Activated naive CD4-positive, alpha-beta T cell treated with anti-CD3 and anti-CD28 coated beads, Interleukin-2, amount 10 ng/mL, durations not matched to agents 7 days and 5 days (primary cell): ENCODE measurements around the gene TMEM107.
"Not testable (repeated sequence)": the region's sequence is repeated elsewhere in the genome, so short reads cannot be mapped to it uniquely, and the experiment has no call there.

Experiments used
- CTCF ChIA-PET: fragments of 350-600 bp; sonication (Branson Sonifier 250); formaldehyde crosslinking; loops from one replicate; lab custom pipeline; 2021; ENCODE audit warnings: antibody characterized with exemption; lab: Charles Lee
- DNase-seq: peaks from one replicate; pipeline ENCODE4 v3.0.0-alpha.2; 2020
- H3K27ac Mint-ChIP-seq: one replicate; pipeline ENCODE4 v1.8.0; 2021; ENCODE audit warnings: mild to moderate bottlenecking, moderate library complexity, mixed read lengths
- H3K27me3 Mint-ChIP-seq: one replicate; pipeline ENCODE4 v1.8.0; 2021; ENCODE audit warnings: mild to moderate bottlenecking, mixed read lengths
- H3K36me3 Mint-ChIP-seq: one replicate; pipeline ENCODE4 v1.8.0; 2021; ENCODE audit warnings: mixed read lengths
- H3K4me1 Mint-ChIP-seq: one replicate; pipeline ENCODE4 v1.8.0; 2021; ENCODE audit warnings: mixed read lengths
- H3K4me3 Mint-ChIP-seq: one replicate; pipeline ENCODE4 v1.8.0; 2021; ENCODE audit warnings: mild to moderate bottlenecking, moderate library complexity, mixed read lengths
- H3K9me3 Mint-ChIP-seq: one replicate; pipeline ENCODE4 v1.8.0; 2021; ENCODE audit warnings: mixed read lengths

Gene TMEM107

GRCh38 chr17:8176197-8176940 is at the start of gene TMEM107:
TMEM107 (minus strand) TSS chr17:8176380; CDS start chr17:8176286, 94 bp downstream.
- CTCF ChIA-PET: interaction anchor here (1.1 kb wide), 1 partner anchor 37 kb away, joined by 3 read pairs; no protein-coding TSS in a partner anchor
- peak; percentile 94 for DNase-seq
- peaks cover 56% of the 10 kb centered on the region for H3K4me1 Mint-ChIP-seq
- H3K9me3 Mint-ChIP-seq: no peaks in the 10 kb centered on the region
- H3K27ac Mint-ChIP-seq: peak within 1 kb of the TSS; percentile 90
- peaks cover 5% of the 10 kb centered on the region for H3K36me3 Mint-ChIP-seq
- H3K27me3 Mint-ChIP-seq: peaks cover 12% of the 10 kb centered on the region
- H3K4me3 Mint-ChIP-seq: peak within 1 kb of the TSS; percentile 91

GRCh38 chr17:8224891-8225812 is 49.0 kb upstream of the TMEM107 start:
- CTCF ChIA-PET: interaction anchor here (0.8 to 5.9 kb wide), 5 partner anchors 16 to 76 kb away, joined by 3 to 38 read pairs (median 4); partner anchors contain the start of genes CTC1, PFAS and SLC25A35
- H3K27me3 Mint-ChIP-seq: peaks cover 15% of the 10 kb centered on the region
- DNase-seq: no peak
- H3K9me3 Mint-ChIP-seq: no peaks in the 10 kb centered on the region
- peaks cover 58% of the 10 kb centered on the region for H3K4me1 Mint-ChIP-seq
- H3K4me3 Mint-ChIP-seq: peak overlapping the region; percentile 57
- peak overlapping the region; percentile 84 for H3K27ac Mint-ChIP-seq
- H3K36me3 Mint-ChIP-seq: peaks cover 50% of the 10 kb centered on the region

- H3K36me3 Mint-ChIP-seq: peaks cover 43% of the 10 kb centered on the region
- peak; percentile 77 for DNase-seq
Observed at GRCh38 chr17:8223356-8224126, 47.4 kb upstream of the TMEM107 start.

GRCh38 chr17:8222630-8223355 is 46.6 kb upstream of the TMEM107 start:
- H3K36me3 Mint-ChIP-seq: peaks cover 45% of the 10 kb centered on the region
- CTCF ChIA-PET: interaction anchor here (1.0 to 5.9 kb wide), 7 partner anchors 14 to 103 kb away, joined by 3 to 38 read pairs (median 8); partner anchors contain the start of genes CTC1 and PFAS
- peaks cover 69% of the 10 kb centered on the region for H3K4me1 Mint-ChIP-seq

More at GRCh38 chr17:8223356-8224126, 47.4 kb upstream of the TMEM107 start:
- Mint-ChIP-seq H3K9me3 (no peaks in the 10 kb centered on the region), H3K27me3 (peaks cover 15% of the 10 kb centered on the region), H3K4me3 (peak overlapping the region; percentile 96), H3K27ac (peak overlapping the region; percentile 100), H3K4me1 (peaks cover 66% of the 10 kb centered on the region)
- CTCF ChIA-PET: interaction anchor here (0.6 to 5.9 kb wide), 9 partner anchors 13 to 104 kb away, joined by 3 to 38 read pairs (median 7); partner anchors contain the start of genes CTC1 and PFAS

GRCh38 chr17:8222380-8222629 is 46.1 kb upstream of the TMEM107 start:
- H3K36me3 Mint-ChIP-seq: peaks cover 40% of the 10 kb centered on the region
- H3K27me3 Mint-ChIP-seq: peaks cover 15% of the 10 kb centered on the region
- peak overlapping the region; percentile 100 for H3K27ac Mint-ChIP-seq
- peaks cover 64% of the 10 kb centered on the region for H3K4me1 Mint-ChIP-seq
- H3K9me3 Mint-ChIP-seq: no peaks in the 10 kb centered on the region
- DNase-seq: no peak
- H3K4me3 Mint-ChIP-seq: peak overlapping the region; percentile 96
- CTCF ChIA-PET: interaction anchor here (1.0 to 5.9 kb wide), 6 partner anchors 12 to 103 kb away, joined by 3 to 38 read pairs (median 9); partner anchors contain the start of genes AURKB, CTC1 and PFAS

More at GRCh38 chr17:8222630-8223355, 46.6 kb upstream of the TMEM107 start:
- Mint-ChIP-seq H3K9me3 (no peaks in the 10 kb centered on the region), H3K27me3 (peaks cover 15% of the 10 kb centered on the region), H3K27ac (peak overlapping the region; percentile 100), H3K4me3 (peak overlapping the region; percentile 96)
- peak; percentile 93 for DNase-seq

GRCh38 chr17:8221663-8222379 is 45.6 kb upstream of the TMEM107 start:
- peak; percentile 90 for DNase-seq
- H3K4me1 Mint-ChIP-seq: peaks cover 59% of the 10 kb centered on the region
- peak overlapping the region; percentile 96 for H3K4me3 Mint-ChIP-seq
- H3K36me3 Mint-ChIP-seq: peaks cover 35% of the 10 kb centered on the region
- no peaks in the 10 kb centered on the region for H3K9me3 Mint-ChIP-seq
- CTCF ChIA-PET: interaction anchor here (0.7 to 5.9 kb wide), 9 partner anchors 11 to 102 kb away, joined by 3 to 38 read pairs (median 5); partner anchors contain the start of genes AURKB, CTC1, PFAS and SLC25A35
- H3K27me3 Mint-ChIP-seq: peaks cover 15% of the 10 kb centered on the region
- H3K27ac Mint-ChIP-seq: peak overlapping the region; percentile 100

GRCh38 chr17:8220783-8221662 is 44.8 kb upstream of the TMEM107 start:
- H3K27me3 Mint-ChIP-seq: peaks cover 15% of the 10 kb centered on the region
- H3K4me3 Mint-ChIP-seq: peak overlapping the region; percentile 96
- no peaks in the 10 kb centered on the region for H3K9me3 Mint-ChIP-seq
- CTCF ChIA-PET: interaction anchor here (0.7 to 5.9 kb wide), 9 partner anchors 11 to 101 kb away, joined by 3 to 38 read pairs (median 5); partner anchors contain the start of genes AURKB, CTC1, PFAS and SLC25A35
- H3K4me1 Mint-ChIP-seq: peaks cover 51% of the 10 kb centered on the region
- peak overlapping the region; percentile 100 for H3K27ac Mint-ChIP-seq
- DNase-seq: peak; percentile 84
- peaks cover 29% of the 10 kb centered on the region for H3K36me3 Mint-ChIP-seq

GRCh38 chr17:8214000-8214399 is 37.8 kb upstream of the TMEM107 start:
- not testable (repeated sequence) for H3K9me3 Mint-ChIP-seq, H3K27ac Mint-ChIP-seq, DNase-seq, H3K4me3 Mint-ChIP-seq
- peaks cover 11% of the 10 kb centered on the region for H3K27me3 Mint-ChIP-seq
- H3K36me3 Mint-ChIP-seq: peaks cover 16% of the 10 kb centered on the region
- CTCF ChIA-PET: interaction anchor here (0.9 kb wide), 1 partner anchor 13 kb away, joined by 3 read pairs; no protein-coding TSS in a partner anchor
- peaks cover 23% of the 10 kb centered on the region for H3K4me1 Mint-ChIP-seq

- peaks cover 11% of the 10 kb centered on the region for H3K27me3 Mint-ChIP-seq
- H3K9me3 Mint-ChIP-seq: no peaks in the 10 kb centered on the region
- no peak overlapping the region for H3K27ac Mint-ChIP-seq
- DNase-seq: no peak
- no peak overlapping the region for H3K4me3 Mint-ChIP-seq
- H3K36me3 Mint-ChIP-seq: peaks cover 17% of the 10 kb centered on the region
- CTCF ChIA-PET: no interaction called here
- peaks cover 30% of the 10 kb centered on the region for H3K4me1 Mint-ChIP-seq
Observed at GRCh38 chr17:8212312-8213180, 36.4 kb upstream of the TMEM107 start.

- no peak for DNase-seq
- H3K9me3 Mint-ChIP-seq: no peaks in the 10 kb centered on the region
Observed at GRCh38 chr17:8210761-8211458, 34.7 kb upstream of the TMEM107 start.

More at GRCh38 chr17:8210761-8211458, 34.7 kb upstream of the TMEM107 start:
- Mint-ChIP-seq H3K27ac (peak overlapping the region; percentile 94), H3K4me1 (peaks cover 44% of the 10 kb centered on the region), H3K36me3 (peaks cover 31% of the 10 kb centered on the region), H3K4me3 (peak overlapping the region; percentile 87), H3K27me3 (peaks cover 11% of the 10 kb centered on the region)
- CTCF ChIA-PET: interaction anchor here (0.6 to 1.5 kb wide), 4 partner anchors 10 to 1300 kb away, joined by 3 to 9 read pairs (median 3); no protein-coding TSS in a partner anchor
